ENCODE measurements around the gene SYNPR.

The SYNPR gene

GRCh38 chr3:63414607-63415006 is 136.5 kb downstream of the SYNPR start:
- TF ChIP-seq JUND (IDR thresholded peaks at IDR 0.05; ENCODE audit: low read depth), result no peak
- DNase-seq (ENCODE audit: low read depth in 1 of 2, low spot score in 1 of 2), result no peak
- in situ Hi-C loops (cut with HindIII; ENCODE audit: low pct_unique_long_range_greater_than_20kb, low sequenced_read_pairs), result no loop called here

- DNase-seq (ENCODE audit: low read depth in 1 of 2, low spot score in 1 of 2), result peak in 1 of 2 experiments; percentile 1
- no peak for TF ChIP-seq JUND (IDR thresholded peaks at IDR 0.05; ENCODE audit: low read depth)
- in situ Hi-C loops (cut with HindIII; ENCODE audit: low pct_unique_long_range_greater_than_20kb, low sequenced_read_pairs), result no loop called here
Measured at GRCh38 chr3:63429905-63430304, 151.8 kb downstream of the SYNPR start.

- no peak for TF ChIP-seq JUND (IDR thresholded peaks at IDR 0.05; ENCODE audit: low read depth)
- in situ Hi-C loops (cut with HindIII; ENCODE audit: low pct_unique_long_range_greater_than_20kb, low sequenced_read_pairs), result no loop called here
- no peak for DNase-seq (ENCODE audit: low read depth in 1 of 2, low spot score in 1 of 2)
Measured at GRCh38 chr3:63430875-63431274, 152.8 kb downstream of the SYNPR start.

DNA sequence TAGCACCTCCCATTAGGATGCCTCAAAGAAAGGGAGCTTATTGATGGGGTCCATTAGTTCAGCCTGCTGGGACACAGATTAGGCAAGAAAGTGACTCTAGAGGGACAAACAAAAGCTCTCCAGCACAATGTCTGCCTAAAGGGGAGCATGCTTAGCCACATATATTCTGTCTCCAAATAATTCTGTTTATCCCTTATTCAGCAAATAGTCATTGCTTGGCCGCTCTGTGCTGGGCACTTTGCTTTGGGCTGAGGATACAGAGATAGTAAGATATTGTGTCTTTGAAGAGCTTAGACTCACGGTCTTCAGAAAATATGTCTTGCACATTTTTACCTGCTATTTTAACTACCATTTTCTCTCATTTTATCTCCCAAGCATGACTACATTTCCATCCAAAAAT is 159.8 kb downstream of the SYNPR start:
- DNase-seq (ENCODE audit: low read depth in 1 of 2, low spot score in 1 of 2), result no peak
- in situ Hi-C loops (cut with HindIII; ENCODE audit: low pct_unique_long_range_greater_than_20kb, low sequenced_read_pairs), result no loop called here
- TF ChIP-seq JUND (IDR thresholded peaks at IDR 0.05; ENCODE audit: low read depth), result no peak

- in situ Hi-C loops (cut with HindIII; ENCODE audit: low pct_unique_long_range_greater_than_20kb, low sequenced_read_pairs), result no loop called here
- no peak for TF ChIP-seq JUND (IDR thresholded peaks at IDR 0.05; ENCODE audit: low read depth)
- no peak for DNase-seq (ENCODE audit: low read depth in 1 of 2, low spot score in 1 of 2)
Measured at GRCh38 chr3:63438826-63439371, 160.8 kb downstream of the SYNPR start.

- in situ Hi-C loops (cut with HindIII; ENCODE audit: low pct_unique_long_range_greater_than_20kb, low sequenced_read_pairs), result no loop called here
- DNase-seq (ENCODE audit: low read depth in 1 of 2, low spot score in 1 of 2), result no peak
- no peak for TF ChIP-seq JUND (IDR thresholded peaks at IDR 0.05; ENCODE audit: low read depth)
Measured at GRCh38 chr3:63441262-63441661, 163.2 kb downstream of the SYNPR start.

GRCh38 chr3:63442918-63443317 is 164.8 kb downstream of the SYNPR start:
- in situ Hi-C loops (cut with HindIII; ENCODE audit: low pct_unique_long_range_greater_than_20kb, low sequenced_read_pairs), result no loop called here

GRCh38 chr3:63450023-63450422 is 171.9 kb downstream of the SYNPR start:
- no peak for DNase-seq (ENCODE audit: low read depth in 1 of 2, low spot score in 1 of 2)
- TF ChIP-seq JUND (IDR thresholded peaks at IDR 0.05; ENCODE audit: low read depth), result no peak
- in situ Hi-C loops (cut with HindIII; ENCODE audit: low pct_unique_long_range_greater_than_20kb, low sequenced_read_pairs), result no loop called here

More at GRCh38 chr3:63442918-63443317, 164.8 kb downstream of the SYNPR start:
- no peak for TF ChIP-seq JUND (IDR thresholded peaks at IDR 0.05; ENCODE audit: low read depth)
- no peak for DNase-seq (ENCODE audit: low read depth in 1 of 2, low spot score in 1 of 2)

GRCh38 chr3:63450634-63451363 is 172.7 kb downstream of the SYNPR start:
- DNase-seq (ENCODE audit: low read depth in 1 of 2, low spot score in 1 of 2), result no peak
- no peak for TF ChIP-seq JUND (IDR thresholded peaks at IDR 0.05; ENCODE audit: low read depth)
- in situ Hi-C loops (cut with HindIII; ENCODE audit: low pct_unique_long_range_greater_than_20kb, low sequenced_read_pairs), result no loop called here

- in situ Hi-C loops (cut with HindIII; ENCODE audit: low pct_unique_long_range_greater_than_20kb, low sequenced_read_pairs), result no loop called here
Measured at GRCh38 chr3:63456901-63457300, 178.8 kb downstream of the SYNPR start.

DNA sequence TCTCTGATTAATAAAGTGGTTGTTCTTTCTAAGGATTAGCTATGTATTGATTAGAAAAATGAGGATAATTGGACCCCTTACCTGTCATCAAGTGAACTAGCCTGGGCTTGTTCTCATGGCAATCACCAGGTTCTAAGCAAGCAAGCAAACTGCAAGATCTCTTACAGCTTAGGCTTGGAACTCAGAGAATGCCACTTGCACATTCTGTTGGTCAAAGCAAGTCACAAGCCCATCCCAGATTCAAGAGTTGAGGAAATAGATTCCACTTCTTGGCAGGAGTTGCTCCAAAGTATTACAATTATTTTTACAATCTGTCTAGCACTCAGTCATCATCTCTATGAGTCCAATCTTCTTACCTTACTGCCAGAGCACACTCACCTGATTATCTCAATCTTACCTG is 180.3 kb downstream of the SYNPR start:
- TF ChIP-seq JUND (IDR thresholded peaks at IDR 0.05; ENCODE audit: low read depth), result no peak
- in situ Hi-C loops (cut with HindIII; ENCODE audit: low pct_unique_long_range_greater_than_20kb, low sequenced_read_pairs), result no loop called here

More at GRCh38 chr3:63456901-63457300, 178.8 kb downstream of the SYNPR start:
- no peak for DNase-seq (ENCODE audit: low read depth in 1 of 2, low spot score in 1 of 2)
- no peak for TF ChIP-seq JUND (IDR thresholded peaks at IDR 0.05; ENCODE audit: low read depth)

GRCh38 chr3:63462732-63463131 is 184.6 kb downstream of the SYNPR start:
- TF ChIP-seq JUND (IDR thresholded peaks at IDR 0.05; ENCODE audit: low read depth), result no peak
- in situ Hi-C loops (cut with HindIII; ENCODE audit: low pct_unique_long_range_greater_than_20kb, low sequenced_read_pairs), result no loop called here
- DNase-seq (ENCODE audit: low read depth in 1 of 2, low spot score in 1 of 2), result no peak

More for the DNA sequence above, 180.3 kb downstream of the SYNPR start:
- no peak for DNase-seq (ENCODE audit: low read depth in 1 of 2, low spot score in 1 of 2)

- in situ Hi-C loops (cut with HindIII; ENCODE audit: low pct_unique_long_range_greater_than_20kb, low sequenced_read_pairs), result no loop called here
- TF ChIP-seq JUND (IDR thresholded peaks at IDR 0.05; ENCODE audit: low read depth), result no peak
- no peak for DNase-seq (ENCODE audit: low read depth in 1 of 2, low spot score in 1 of 2)
Measured at GRCh38 chr3:63467392-63467791, 189.3 kb downstream of the SYNPR start.

All from T47D (cell line).